OCI-LY7 (cell line): ENCODE results near the gene SPAG9. TPM values are rescaled to one million over a fixed set of nuclear protein-coding genes. Genes with fewer than 3 reads are reported as not detected.

Experiments
- BruUV-seq: library from RNA; stranded (reverse); fragments of 400-500 nt; replicated peaks from 2 replicates; lab custom pipeline; 2021; lab: Mats Ljungman, UMichigan
- CTCF ChIA-PET: fragments of 300-600 bp; sonication (Branson Sonifier 250); formaldehyde crosslinking; loops from one replicate; lab custom pipeline; 2022; ENCODE audit warnings: antibody characterized with exemption; ENCODE audit not compliant: unreplicated experiment; lab: Charles Lee
- POLR2A ChIA-PET: fragments of 300-600 bp; sonication (Branson Sonifier 250); formaldehyde crosslinking; loops from one replicate; lab custom pipeline; 2022; ENCODE audit warnings: antibody characterized with exemption; lab: Charles Lee
- DNase-seq: peaks from one replicate; pipeline ENCODE4 v3.0.0-alpha.2; 2015; ENCODE audit warnings: low spot score
- H2AFZ ChIP-seq: fragments of 200-600 bp; sonication (generic), shearing (Covaris generic); 2 replicates; pipeline ENCODE4 v1.6.1; 2014; ENCODE audit warnings: mild to moderate bottlenecking, antibody characterized with exemption, low read length, moderate library complexity
- H3K27ac ChIP-seq: fragments of 200-600 bp; sonication (generic); 2 replicates; pipeline ENCODE4 v1.5.1; 2014; ENCODE audit warnings: mixed run types, low read depth, mild to moderate bottlenecking, moderate library complexity, low read length, inconsistent platforms; ENCODE audit not compliant: poor library complexity, severe bottlenecking
- H3K36me3 ChIP-seq: fragments of 200-600 bp; sonication (generic); 2 replicates; pipeline ENCODE4 v1.6.1; 2014; ENCODE audit warnings: mild to moderate bottlenecking, antibody characterized with exemption, low read length, moderate library complexity, mixed read lengths; ENCODE audit not compliant: insufficient read depth
- H3K4me1 ChIP-seq: fragments of 200-600 bp; sonication (generic); 2 replicates; pipeline ENCODE4 v1.5.1; 2014; ENCODE audit warnings: mild to moderate bottlenecking, low read length; ENCODE audit not compliant: insufficient read depth, poor library complexity, severe bottlenecking
- H3K4me2 ChIP-seq: fragments of 200-600 bp; sonication (generic); 2 replicates; pipeline ENCODE4 v1.6.1; 2014; ENCODE audit warnings: mild to moderate bottlenecking, low read length
- H3K4me3 ChIP-seq: fragments of 200-600 bp; sonication (generic); 2 replicates; pipeline ENCODE4 v1.5.1; 2014; ENCODE audit warnings: mild to moderate bottlenecking, low read depth, low read length; ENCODE audit not compliant: poor library complexity, severe bottlenecking
- H3K79me2 ChIP-seq: fragments of 200-600 bp; sonication (generic); 2 replicates; pipeline ENCODE4 v1.6.1; 2016; ENCODE audit warnings: low read depth, mild to moderate bottlenecking, low read length, moderate library complexity, mixed read lengths; ENCODE audit not compliant: insufficient read depth
- H3K9me2 ChIP-seq: fragments of 200-600 bp; sonication (generic); 2 replicates; pipeline ENCODE4 v1.6.1; 2016; ENCODE audit warnings: mild to moderate bottlenecking, low read length, mixed read lengths; ENCODE audit not compliant: insufficient read depth
- H3K9me3 ChIP-seq: fragments of 200-600 bp; sonication (generic); 2 replicates; pipeline ENCODE4 v1.6.1; 2014; ENCODE audit warnings: mild to moderate bottlenecking, mixed run types, low read length, mixed read lengths
- H4K20me1 ChIP-seq: fragments of 200-600 bp; sonication (generic); 2 replicates; pipeline ENCODE4 v1.6.1; 2014; ENCODE audit warnings: mild to moderate bottlenecking, antibody characterized with exemption, low read length, moderate library complexity, mixed read lengths; ENCODE audit not compliant: insufficient read depth
- EZH2phosphoT487 ChIP-seq: fragments of 200-600 bp; sonication (generic); IDR thresholded peaks from 2 replicates; pipeline ENCODE4 v1.6.1; 2018; ENCODE audit warnings: low read depth, borderline replicate concordance, mild to moderate bottlenecking, mixed run types, antibody characterized with exemption, low read length, moderate library complexity, mixed read lengths
- intact Hi-C: fragments of 100-400 bp; cut with micrococcal nuclease; formaldehyde crosslinking; loops from one replicate; pipeline ENCODE4 v1.10.0; 2022; ENCODE audit not compliant: unreplicated experiment
- total RNA-seq, 2 experiments: library from RNA; depleted of rRNA in 1 of 2; stranded (reverse); fragments of >200 nt in 1 of 2; shearing (Covaris generic) in 1 of 2; gene quantifications; 2 replicates each; pipeline ENCODE4 v1.2.3, GENCODE V29; 2014 to 2022
- TF ChIP-seq, protein P1 (sequence below): fragments of 200-600 bp; sonication (generic); conservative IDR thresholded peaks from 2 replicates; pipeline ENCODE4 v1.5.1; 2014; ENCODE audit warnings: mild to moderate bottlenecking, antibody characterized with exemption, low read length, moderate library complexity, mixed read lengths

SPAG9 gene
- total RNA-seq, 2 experiments from 2014 or later: 75.5 to 78.9 TPM

- Histone ChIP-seq H3K36me3 (no peaks in the 10 kb centered on the region), H2AFZ (no peak overlapping the region), H3K4me1 (peaks cover 29% of the 10 kb centered on the region), H3K79me2 (no peaks in the 10 kb centered on the region), H3K9me3 (no peaks in the 10 kb centered on the region), H3K9me2 (no peaks in the 10 kb centered on the region), H3K4me2 (no peak overlapping the region), H4K20me1 (no peaks in the 10 kb centered on the region), H3K27ac (no peak overlapping the region), H3K4me3 (no peak overlapping the region)
- POLR2A ChIA-PET: interaction anchor here (1.3 kb wide), 1 partner anchor 10 kb away, joined by 4 read pairs; no protein-coding TSS in a partner anchor
- DNase-seq: no peak
- CTCF ChIA-PET: interaction anchor here (1.0 kb wide), 1 partner anchor 11 kb away, joined by 3 read pairs; no protein-coding TSS in a partner anchor
- BruUV-seq: no TSS peak
- intact Hi-C loops: no loop called here
- TF ChIP-seq, protein P1, sequence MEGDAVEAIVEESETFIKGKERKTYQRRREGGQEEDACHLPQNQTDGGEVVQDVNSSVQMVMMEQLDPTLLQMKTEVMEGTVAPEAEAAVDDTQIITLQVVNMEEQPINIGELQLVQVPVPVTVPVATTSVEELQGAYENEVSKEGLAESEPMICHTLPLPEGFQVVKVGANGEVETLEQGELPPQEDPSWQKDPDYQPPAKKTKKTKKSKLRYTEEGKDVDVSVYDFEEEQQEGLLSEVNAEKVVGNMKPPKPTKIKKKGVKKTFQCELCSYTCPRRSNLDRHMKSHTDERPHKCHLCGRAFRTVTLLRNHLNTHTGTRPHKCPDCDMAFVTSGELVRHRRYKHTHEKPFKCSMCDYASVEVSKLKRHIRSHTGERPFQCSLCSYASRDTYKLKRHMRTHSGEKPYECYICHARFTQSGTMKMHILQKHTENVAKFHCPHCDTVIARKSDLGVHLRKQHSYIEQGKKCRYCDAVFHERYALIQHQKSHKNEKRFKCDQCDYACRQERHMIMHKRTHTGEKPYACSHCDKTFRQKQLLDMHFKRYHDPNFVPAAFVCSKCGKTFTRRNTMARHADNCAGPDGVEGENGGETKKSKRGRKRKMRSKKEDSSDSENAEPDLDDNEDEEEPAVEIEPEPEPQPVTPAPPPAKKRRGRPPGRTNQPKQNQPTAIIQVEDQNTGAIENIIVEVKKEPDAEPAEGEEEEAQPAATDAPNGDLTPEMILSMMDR: no peak
- TF ChIP-seq EZH2phosphoT487: no peak
Measured at GRCh38 chr17:50927287-50927686, 193.4 kb downstream of the SPAG9 start.

- no TSS peak for BruUV-seq
- no peaks in the 10 kb centered on the region for H3K9me3 ChIP-seq
- intact Hi-C loops: no loop called here
- no peaks in the 10 kb centered on the region for H3K36me3 ChIP-seq
- no peaks in the 10 kb centered on the region for H3K79me2 ChIP-seq
- no peaks in the 10 kb centered on the region for H3K9me2 ChIP-seq
- TF ChIP-seq, protein P1: no peak
- ChIA-PET POLR2A (interaction anchor here (0.7 to 1.4 kb wide), 3 partner anchors 9 to 60 kb away, joined by 3 to 4 read pairs (median 3); no protein-coding TSS in a partner anchor), CTCF (interaction anchor here (1.0 kb wide), 1 partner anchor 10 kb away, joined by 3 read pairs; no protein-coding TSS in a partner anchor)
- no peak for DNase-seq
- no peaks in the 10 kb centered on the region for H4K20me1 ChIP-seq
- no peak overlapping the region for H3K27ac ChIP-seq
- H3K4me2 ChIP-seq: no peak overlapping the region
- H2AFZ ChIP-seq: no peak overlapping the region
- H3K4me3 ChIP-seq: no peak overlapping the region
- peaks cover 21% of the 10 kb centered on the region for H3K4me1 ChIP-seq
Measured at GRCh38 chr17:50926523-50926922, 194.1 kb downstream of the SPAG9 start.

- CTCF ChIA-PET: no interaction called here
- Histone ChIP-seq H3K4me3 (no peak overlapping the region), H3K9me2 (no peaks in the 10 kb centered on the region), H3K79me2 (no peaks in the 10 kb centered on the region), H3K36me3 (no peaks in the 10 kb centered on the region), H4K20me1 (no peaks in the 10 kb centered on the region), H3K27ac (no peak overlapping the region), H3K9me3 (no peaks in the 10 kb centered on the region), H2AFZ (no peak overlapping the region), H3K4me1 (peaks cover 10% of the 10 kb centered on the region), H3K4me2 (no peak overlapping the region)
- no TSS peak for BruUV-seq
- intact Hi-C loops: no loop called here
- POLR2A ChIA-PET: interaction anchor here (1.4 kb wide), 1 partner anchor 10 kb away, joined by 3 read pairs; no protein-coding TSS in a partner anchor
- no peak for TF ChIP-seq EZH2phosphoT487
- TF ChIP-seq, protein P1: no peak
- no peak for DNase-seq
Measured at GRCh38 chr17:50925296-50925891, 195.3 kb downstream of the SPAG9 start.
